K562 (cell line): Measurements from ENCODE around the gene SEPTIN2. TPM values are rescaled to one million over a fixed set of nuclear protein-coding genes. Genes with fewer than 3 reads are reported as not detected.

Source experiments
- ATAC-seq: fragments of 200-7000 bp; cut with Tn5 transposase; 3 replicates; pipeline ENCODE4 v1.9.1; 2020; ENCODE audit warnings: moderate library complexity
- BruUV-seq: library from RNA; stranded (reverse); fragments of 400-500 nt; replicated peaks from 2 replicates; lab custom pipeline; 2021; lab: Mats Ljungman, UMichigan
- CTCF ChIA-PET: fragments of 300-600 bp; formaldehyde crosslinking; extraction: SDS; loops from one replicate; lab custom pipeline; 2021; ENCODE audit warnings: low intra/inter-chr PET ratio; lab: Yijun Ruan, JAX
- POLR2A ChIA-PET: fragments of 300-600, 350-650 bp; sonication (Branson Sonifier 250); formaldehyde crosslinking; extraction: SDS; loops from one replicate; lab custom pipeline; 2021; ENCODE audit warnings: antibody characterized with exemption, inconsistent platforms; lab: Yijun Ruan, JAX
- DNase-seq, 4 experiments: peaks; one replicate each; pipeline versions ENCODE4 v3.0.0 to v3.0.0-alpha.2; 2011 to 2018; ENCODE audit warnings: low spot score in 3 of 4, mixed read lengths in 3 of 4; ENCODE audit errors: extremely low read depth in 1 of 4
- FAIRE-seq: peaks from 2 replicates; lab custom pipeline; 2011; peaks lifted over from hg19 to GRCh38; lab: Jason Lieb, UNC
- H2AFZ ChIP-seq: 2 replicates; pipeline ENCODE4 v1.6.0; 2011; ENCODE audit warnings: low read depth, low read length, control low read depth, inconsistent platforms
- H3K27ac ChIP-seq: fragments of 200-600 bp; 3 replicates; pipeline ENCODE4 v1.8.0; 2011; ENCODE audit warnings: low read depth, mild to moderate bottlenecking, control low read depth, inconsistent platforms, low read length, moderate library complexity, mixed read lengths; ENCODE audit errors: extremely low read depth
- H3K27me3 ChIP-seq, 2 experiments: fragments of 300-600 bp in 1 of 2; 2 replicates in 1 of 2; 3 replicates in 1 of 2; pipeline versions ENCODE4 v1.6.0 to v1.8.0; 2011; ENCODE audit warnings: inconsistent platforms in 2 of 2, low read length in 2 of 2, mild to moderate bottlenecking in 1 of 2, mixed read lengths in 1 of 2, moderate library complexity in 1 of 2; ENCODE audit not compliant: control insufficient read depth in 2 of 2, insufficient read depth in 2 of 2
- H3K36me3 ChIP-seq: fragments of 300-600 bp; 3 replicates; pipeline ENCODE4 v1.8.0; 2011; ENCODE audit warnings: mild to moderate bottlenecking, low read length, inconsistent platforms; ENCODE audit not compliant: control insufficient read depth, insufficient read depth
- H3K4me1 ChIP-seq, 2 experiments: fragments of 200-600 bp in 1 of 2; replicated peaks in 1 of 2; 2 replicates in 1 of 2; 3 replicates in 1 of 2; pipeline versions ENCODE4 v1.5.1 to v1.8.0; 2011; ENCODE audit warnings: inconsistent platforms in 2 of 2, low read length in 2 of 2, mild to moderate bottlenecking in 1 of 2, mixed read lengths in 1 of 2, moderate library complexity in 1 of 2; ENCODE audit not compliant: control insufficient read depth in 2 of 2, insufficient read depth in 2 of 2
- H3K4me2 ChIP-seq: 2 replicates; pipeline ENCODE4 v1.6.1; 2011; ENCODE audit warnings: low read length, control low read depth, inconsistent platforms, mixed read lengths; ENCODE audit not compliant: insufficient read depth
- H3K4me3 ChIP-seq: fragments of 200-600 bp; sonication (generic), shearing (Covaris generic); 2 replicates; pipeline ENCODE4 v1.5.1; 2016; ENCODE audit warnings: control low read depth, inconsistent platforms
- H3K79me2 ChIP-seq: fragments of 200-600 bp; 3 replicates; pipeline ENCODE4 v1.8.0; 2011; ENCODE audit warnings: low read length, inconsistent platforms; ENCODE audit not compliant: control insufficient read depth, insufficient read depth
- H3K9ac ChIP-seq, 2 experiments: 2 replicates each; pipeline versions ENCODE4 v1.6.0 to v1.6.1; 2011; ENCODE audit warnings: low read depth in 2 of 2, low read length in 2 of 2, control low read depth in 1 of 2, inconsistent platforms in 1 of 2, mild to moderate bottlenecking in 1 of 2, mixed read lengths in 1 of 2; ENCODE audit not compliant: insufficient read depth in 1 of 2
- H3K9me1 ChIP-seq: one replicate; pipeline ENCODE4 v1.6.0; 2011; ENCODE audit warnings: inconsistent platforms, mild to moderate bottlenecking, low read length, moderate library complexity; ENCODE audit not compliant: control insufficient read depth, insufficient read depth
- H3K9me3 ChIP-seq: replicated peaks from 2 replicates; pipeline ENCODE4 v1.5.1; 2011; ENCODE audit warnings: low read depth, low read length, inconsistent platforms; ENCODE audit not compliant: control insufficient read depth, insufficient read depth
- H4K20me1 ChIP-seq: replicated peaks from 2 replicates; pipeline ENCODE4 v1.6.1; 2011; ENCODE audit warnings: low read length, inconsistent platforms, mixed read lengths; ENCODE audit not compliant: control insufficient read depth, insufficient read depth
- CBFA2T2 ChIP-seq: fragments of 450-650 bp; conservative IDR thresholded peaks from 2 replicates; pipeline ENCODE4 v1.6.1; 2017; ENCODE audit warnings: mild to moderate bottlenecking
- CBFA2T3 ChIP-seq: fragments of 450-650 bp; IDR thresholded peaks from 2 replicates; pipeline ENCODE4 v1.6.1; 2017
- HDAC6 ChIP-seq: IDR thresholded peaks from 2 replicates; pipeline ENCODE4 v1.6.1; 2012; ENCODE audit warnings: low read depth, mild to moderate bottlenecking, control low read depth, inconsistent platforms, low read length, moderate library complexity
- TCF3 ChIP-seq: sonication (generic); formaldehyde crosslinking; IDR thresholded peaks from 2 replicates; pipeline ENCODE4 v1.4.0; 2020; ENCODE audit warnings: mild to moderate bottlenecking, missing genetic modification reagents
- TEAD4 ChIP-seq, 2 experiments: sonication (generic) in 1 of 2; formaldehyde crosslinking in 1 of 2; IDR thresholded peaks; 2 replicates each; pipeline versions ENCODE4 v1.6.1 to v1.8.0; 2012 to 2022; ENCODE audit warnings: borderline replicate concordance in 1 of 2, inconsistent platforms in 1 of 2, low read length in 1 of 2, mild to moderate bottlenecking in 1 of 2, missing genetic modification reagents in 1 of 2
- ZFP1 ChIP-seq: fragments of 450-650 bp; formaldehyde crosslinking; IDR thresholded peaks from 2 replicates; pipeline ENCODE4 v1.4.0; 2020; ENCODE audit warnings: mild to moderate bottlenecking, mixed read lengths
- ZFX ChIP-seq: sonication (generic); formaldehyde crosslinking; IDR thresholded peaks from 2 replicates; pipeline ENCODE4 v1.8.0; 2022; ENCODE audit warnings: mild to moderate bottlenecking, missing genetic modification reagents, moderate library complexity
- WGBS: fragments of 100-300 bp; shearing (Covaris generic); methylation state at CpG from one replicate; pipeline ENCODE4 v1.1.6; 2016; ENCODE audit warnings: low coverage, mixed read lengths; ENCODE audit not compliant: insufficient coverage; ENCODE audit errors: missing lambda C conversion rate; 5-methylcytosine and 5-hydroxymethylcytosine counted together
- in situ Hi-C: fragments of 300-500 bp; cut with MboI; formaldehyde crosslinking; loops from 4 replicates; pipeline ENCODE4 v1.15.0; 2018; ENCODE audit warnings: inconsistent platforms, mixed read lengths
- intact Hi-C: fragments of 100-400 bp; cut with micrococcal nuclease; formaldehyde crosslinking; loops from 2 replicates; pipeline ENCODE4 v1.14.2; 2022
- polyA plus RNA-seq, 8 experiments: library from polyadenylated mRNA; depleted of rRNA in 4 of 8; stranded (reverse) in 5 of 8; unstranded in 3 of 8; fragments of >200 nt; fragmentation: Nextera tagmentation in 2 of 8; fragmentation: Illumina TruSeq in 1 of 8; extraction: Ambion mirVana in 2 of 8; extraction: Trizol in 1 of 8; gene quantifications; 2 replicates each; pipeline versions ENCODE4 v1.2.1 to v1.2.3, GENCODE V29; 2011 to 2014; ENCODE audit warnings: inconsistent platforms in 1 of 8, missing spikeins in 1 of 8
- total RNA-seq, 7 experiments: library from RNA; depleted of rRNA in 6 of 7; stranded (reverse); fragments of >200 nt in 6 of 7; fragmentation: Illumina TruSeq in 2 of 7; extraction: Trizol in 2 of 7; gene quantifications; 2 replicates each; pipeline versions ENCODE4 v1.2.1 to v1.2.3, GENCODE V29; 2011 to 2021; ENCODE audit warnings: low replicate concordance in 1 of 7

Gene SEPTIN2
- total and polyA plus RNA-seq, 9 of the 15 experiments (the other 6 are each of a cell fraction or from before 2014, with no cell fraction given): 121 to 367 (median 166) TPM

DNA sequence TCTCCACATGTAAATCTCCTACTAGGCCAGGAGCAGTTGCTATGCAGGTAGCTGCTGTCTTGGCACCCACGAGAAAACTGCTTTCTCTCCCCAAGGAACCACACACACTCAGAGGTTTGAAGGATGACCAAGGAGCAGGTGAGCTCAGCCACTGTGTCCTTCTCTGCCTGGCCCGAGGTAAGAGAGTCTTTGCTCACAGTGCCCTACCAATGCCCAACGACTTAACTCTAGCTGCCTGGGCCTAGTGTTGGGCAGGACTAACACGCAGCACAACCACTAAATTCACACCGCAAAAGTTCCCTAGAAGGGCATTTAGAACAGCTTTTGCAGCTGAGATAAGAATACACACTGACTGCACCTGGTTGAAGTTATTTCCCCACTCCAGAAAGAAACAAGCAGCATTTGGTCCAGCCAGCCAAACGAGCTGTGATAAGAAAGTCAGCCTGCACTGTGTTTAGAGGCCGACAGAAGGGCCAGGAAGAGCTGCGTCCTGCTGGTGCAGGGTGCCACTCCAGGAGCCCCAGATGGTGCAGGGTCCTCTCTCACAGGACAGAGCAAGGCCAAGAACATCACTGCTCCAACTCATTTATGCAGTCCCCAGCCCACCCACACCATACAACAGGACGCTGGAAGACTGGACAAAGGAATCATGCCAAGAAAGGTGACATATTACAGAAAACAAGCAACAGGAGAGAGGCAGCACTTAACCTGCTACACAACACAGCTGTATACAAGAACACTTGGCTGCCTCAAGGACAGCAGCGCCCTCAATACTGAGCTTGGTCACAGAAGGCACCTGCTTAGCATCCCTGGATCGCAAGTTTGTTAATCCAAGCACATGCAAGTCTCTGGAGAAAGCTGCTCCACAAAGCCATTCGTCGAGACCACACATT, 12.7 kb upstream of the SEPTIN2 start:
- in situ Hi-C loops: no loop called here
- 37% methylated on average over 13 of the region's 13 CpGs for WGBS
- DNase-seq: peak in 2 of 4 experiments; percentile 22 to 39

More for the DNA sequence above, 12.7 kb upstream of the SEPTIN2 start:
- Histone ChIP-seq H3K36me3 (peaks cover 8% of the 10 kb centered on the region; the same call in 1 of the 3 replicates), H3K27ac (0 out of 3 replicates have a peak overlapping the region, but pooled peaks have one; percentile 48), H3K9me3 (no peaks in the 10 kb centered on the region), H3K4me2 (peak overlapping the region; percentile 41; the same call in 1 of the 2 replicates), H3K4me1 (peaks cover 18 to 28% of the 10 kb centered on the region in 2 experiments; a peak in 4 of 5 replicates), H3K27me3 (no peaks in the 10 kb centered on the region), H4K20me1 (peaks cover 36% of the 10 kb centered on the region), H3K9ac (no peak overlapping the region; a peak in 1 of 4 replicates), H2AFZ (no peak overlapping the region), H3K4me3 (no peak overlapping the region), H3K79me2 (peaks cover 94% of the 10 kb centered on the region), H3K9me1 (peaks cover 3% of the 10 kb centered on the region)
- POLR2A ChIA-PET: interaction anchor here (0.6 to 6.9 kb wide), 4 partner anchors 12 to 213 kb away, joined by 4 to 64 read pairs (median 6); partner anchors contain the start of genes HDLBP and SEPTIN2
- FAIRE-seq (peak; percentile 44), ATAC-seq (peak; percentile 63)
- CTCF ChIA-PET: no interaction called here
- TF ChIP-seq ZFP1 (CRISPR knock-in tag) (no peak), HDAC6 (no peak), TCF3 (CRISPR knock-in tag) (0 out of 2 replicates have a peak, but pooled peaks have one; percentile 2), TEAD4 (IDR thresholded peaks at IDR 0.05; ENCODE audit: low read length) (peak; percentile 53), TEAD4 (CRISPR knock-in tag; IDR thresholded peaks at IDR 0.05; ENCODE audit: borderline replicate concordance) (no peak), CBFA2T2 (peak; percentile 20; the same call in 1 of the 2 replicates), ZFX (CRISPR knock-in tag) (peak; percentile 40), CBFA2T3 (peak; percentile 52)
- no TSS peak for BruUV-seq
- intact Hi-C loops: no loop called here
